Measurements from ENCODE around the gene GALM.

DNA sequence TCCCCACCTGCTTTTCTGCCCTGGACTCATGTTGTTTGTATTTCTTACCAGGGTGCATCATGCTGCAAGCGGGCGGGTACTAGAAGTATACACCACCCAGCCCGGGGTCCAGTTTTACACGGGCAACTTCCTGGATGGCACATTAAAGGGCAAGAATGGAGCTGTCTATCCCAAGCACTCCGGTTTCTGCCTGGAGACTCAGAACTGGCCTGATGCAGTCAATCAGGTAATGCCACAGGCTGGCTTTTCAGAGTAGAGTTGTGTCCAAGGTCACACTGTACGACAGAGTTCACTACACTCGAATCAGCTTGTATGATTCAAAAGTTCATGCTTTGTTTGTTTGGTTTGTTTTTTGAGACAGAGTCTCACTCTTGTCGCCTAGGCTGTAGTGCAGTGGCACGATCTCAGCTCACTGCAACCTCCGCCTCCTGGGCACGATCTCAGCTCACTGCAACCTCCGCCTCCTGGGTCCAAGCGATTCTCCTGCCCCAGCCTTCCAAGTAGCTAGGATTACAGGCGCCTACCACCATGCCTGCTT is 65.8 kb downstream of the GALM start:
- TF ChIP-seq POLR2A (IDR thresholded peaks at IDR 0.05; ENCODE audit: low read length) (no peak), GATA1 (IDR thresholded peaks at IDR 0.05; ENCODE audit: low read depth, low read length) (no peak)
